Measurements from ENCODE around the gene PTPRU.

- TF ChIP-seq, protein P1, sequence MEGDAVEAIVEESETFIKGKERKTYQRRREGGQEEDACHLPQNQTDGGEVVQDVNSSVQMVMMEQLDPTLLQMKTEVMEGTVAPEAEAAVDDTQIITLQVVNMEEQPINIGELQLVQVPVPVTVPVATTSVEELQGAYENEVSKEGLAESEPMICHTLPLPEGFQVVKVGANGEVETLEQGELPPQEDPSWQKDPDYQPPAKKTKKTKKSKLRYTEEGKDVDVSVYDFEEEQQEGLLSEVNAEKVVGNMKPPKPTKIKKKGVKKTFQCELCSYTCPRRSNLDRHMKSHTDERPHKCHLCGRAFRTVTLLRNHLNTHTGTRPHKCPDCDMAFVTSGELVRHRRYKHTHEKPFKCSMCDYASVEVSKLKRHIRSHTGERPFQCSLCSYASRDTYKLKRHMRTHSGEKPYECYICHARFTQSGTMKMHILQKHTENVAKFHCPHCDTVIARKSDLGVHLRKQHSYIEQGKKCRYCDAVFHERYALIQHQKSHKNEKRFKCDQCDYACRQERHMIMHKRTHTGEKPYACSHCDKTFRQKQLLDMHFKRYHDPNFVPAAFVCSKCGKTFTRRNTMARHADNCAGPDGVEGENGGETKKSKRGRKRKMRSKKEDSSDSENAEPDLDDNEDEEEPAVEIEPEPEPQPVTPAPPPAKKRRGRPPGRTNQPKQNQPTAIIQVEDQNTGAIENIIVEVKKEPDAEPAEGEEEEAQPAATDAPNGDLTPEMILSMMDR (IDR thresholded peaks at IDR 0.05): peak; percentile 98
- no peak for TF ChIP-seq EZH2phosphoT487 (IDR thresholded peaks at IDR 0.05; ENCODE audit: borderline replicate concordance, low read depth)
- peak; percentile 47 for TF ChIP-seq CHD2 (IDR thresholded peaks at IDR 0.05; ENCODE audit: low read length, partially characterized antibody)
- TF ChIP-seq, protein P2, sequence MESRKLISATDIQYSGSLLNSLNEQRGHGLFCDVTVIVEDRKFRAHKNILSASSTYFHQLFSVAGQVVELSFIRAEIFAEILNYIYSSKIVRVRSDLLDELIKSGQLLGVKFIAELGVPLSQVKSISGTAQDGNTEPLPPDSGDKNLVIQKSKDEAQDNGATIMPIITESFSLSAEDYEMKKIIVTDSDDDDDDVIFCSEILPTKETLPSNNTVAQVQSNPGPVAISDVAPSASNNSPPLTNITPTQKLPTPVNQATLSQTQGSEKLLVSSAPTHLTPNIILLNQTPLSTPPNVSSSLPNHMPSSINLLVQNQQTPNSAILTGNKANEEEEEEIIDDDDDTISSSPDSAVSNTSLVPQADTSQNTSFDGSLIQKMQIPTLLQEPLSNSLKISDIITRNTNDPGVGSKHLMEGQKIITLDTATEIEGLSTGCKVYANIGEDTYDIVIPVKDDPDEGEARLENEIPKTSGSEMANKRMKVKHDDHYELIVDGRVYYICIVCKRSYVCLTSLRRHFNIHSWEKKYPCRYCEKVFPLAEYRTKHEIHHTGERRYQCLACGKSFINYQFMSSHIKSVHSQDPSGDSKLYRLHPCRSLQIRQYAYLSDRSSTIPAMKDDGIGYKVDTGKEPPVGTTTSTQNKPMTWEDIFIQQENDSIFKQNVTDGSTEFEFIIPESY (IDR thresholded peaks at IDR 0.05; ENCODE audit: borderline replicate concordance, low read depth): no peak
Measured at GRCh38 chr1:29202584-29203340, 33.6 kb upstream of the PTPRU start.

All from SK-N-SH (cell line).